Measurements from ENCODE around the gene DTX2.
A peak's percentile ranks its signal among the peaks of the same experiment; 100 is the strongest.
"Not testable (repeated sequence)": the region's sequence is repeated elsewhere in the genome, so short reads cannot be mapped to it uniquely, and the experiment has no call there.

DTX2 gene

GRCh38 chr7:76445577-76446008 is 15.9 kb upstream of the DTX2 start:
- peak; percentile 43 for DNase-seq

GRCh38 chr7:76457017-76457416 is 4.5 kb upstream of the DTX2 start:
- DNase-seq: not testable (repeated sequence)

GRCh38 chr7:76458504-76458903 is 3.0 kb upstream of the DTX2 start:
- not testable (repeated sequence) for DNase-seq

GRCh38 chr7:76460767-76461166 is 742 bp upstream of the DTX2 start:
- not testable (repeated sequence) for DNase-seq

GRCh38 chr7:76462271-76462882 is 868 bp downstream of the DTX2 start:
- DNase-seq: not testable (repeated sequence)

- not testable (repeated sequence) for DNase-seq
Observed at GRCh38 chr7:76464959-76465358, 3.5 kb downstream of the DTX2 start.

GRCh38 chr7:76465950-76466349 is 4.4 kb downstream of the DTX2 start:
- not testable (repeated sequence) for DNase-seq

- DNase-seq: not testable (repeated sequence)
Observed at GRCh38 chr7:76467743-76468404, 6.4 kb downstream of the DTX2 start.

GRCh38 chr7:76471556-76472221 is 10.2 kb downstream of the DTX2 start:
- not testable (repeated sequence) for DNase-seq

GRCh38 chr7:76473097-76473496 is 11.6 kb downstream of the DTX2 start:
- not testable (repeated sequence) for DNase-seq

- not testable (repeated sequence) for DNase-seq
Observed at GRCh38 chr7:76476280-76476679, 14.8 kb downstream of the DTX2 start.

- not testable (repeated sequence) for DNase-seq
Observed at GRCh38 chr7:76476742-76477474, 15.4 kb downstream of the DTX2 start.

- not testable (repeated sequence) for DNase-seq
Observed at GRCh38 chr7:76479628-76480027, 18.1 kb downstream of the DTX2 start.

- DNase-seq: not testable (repeated sequence)
Observed at GRCh38 chr7:76480403-76481253, 19.1 kb downstream of the DTX2 start.

- not testable (repeated sequence) for DNase-seq
Observed at GRCh38 chr7:76482660-76483059, 21.2 kb downstream of the DTX2 start.

- DNase-seq: not testable (repeated sequence)
Observed at GRCh38 chr7:76483081-76483480, 21.6 kb downstream of the DTX2 start.

GRCh38 chr7:76484456-76484855 is 22.9 kb downstream of the DTX2 start:
- not testable (repeated sequence) for DNase-seq

- DNase-seq: not testable (repeated sequence)
Observed at GRCh38 chr7:76485822-76486610, 24.5 kb downstream of the DTX2 start.

- not testable (repeated sequence) for DNase-seq
Observed at GRCh38 chr7:76486618-76487017, 25.1 kb downstream of the DTX2 start.

GRCh38 chr7:76487969-76488368 is 26.5 kb downstream of the DTX2 start:
- not testable (repeated sequence) for DNase-seq

- DNase-seq: not testable (repeated sequence)
Observed at GRCh38 chr7:76492139-76492538, 30.6 kb downstream of the DTX2 start.
